ENCODE data around the gene CFAP221. TPM values are rescaled to one million over a fixed set of nuclear protein-coding genes. Genes with fewer than 3 reads are reported as not detected.

CFAP221 gene
- total and polyA plus RNA-seq, 12 donors, result 0.14 to 2.5 (median 1.4) TPM; not detected in 1

DNA sequence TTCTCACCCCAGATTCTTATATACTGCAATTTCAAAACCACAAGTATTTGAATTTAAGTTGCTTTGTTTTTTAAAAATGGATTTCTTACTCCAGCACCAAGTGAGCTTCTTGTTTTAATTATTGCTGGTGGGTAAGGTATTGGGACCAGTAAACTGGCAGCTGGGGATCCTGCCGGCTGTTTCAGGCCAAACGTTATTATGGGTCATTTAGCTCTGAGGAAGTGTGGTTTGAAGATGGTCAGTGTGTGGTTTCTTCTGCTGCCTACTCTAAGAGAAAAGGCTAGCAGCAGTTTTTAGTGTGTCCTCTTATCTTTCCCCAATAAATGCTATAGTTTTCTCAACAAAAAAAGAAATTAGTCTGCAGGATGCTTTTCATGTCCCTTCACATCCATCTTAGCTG is 30.6 kb downstream of the CFAP221 start:
- Histone ChIP-seq H3K27me3 (peaks cover 0 to 3% (median 0%) of the 10 kb centered on the region in 7 donors), H3K4me3 (no peak overlapping the region), H3K27ac (no peak overlapping the region), H3K4me1 (peaks cover 0 to 8% (median 0%) of the 10 kb centered on the region in 9 donors), H3K36me3 (no peaks in the 10 kb centered on the region), H3K9me3 (peaks cover 0 to 6% (median 0%) of the 10 kb centered on the region in 11 donors)
- TF ChIP-seq, protein P1, sequence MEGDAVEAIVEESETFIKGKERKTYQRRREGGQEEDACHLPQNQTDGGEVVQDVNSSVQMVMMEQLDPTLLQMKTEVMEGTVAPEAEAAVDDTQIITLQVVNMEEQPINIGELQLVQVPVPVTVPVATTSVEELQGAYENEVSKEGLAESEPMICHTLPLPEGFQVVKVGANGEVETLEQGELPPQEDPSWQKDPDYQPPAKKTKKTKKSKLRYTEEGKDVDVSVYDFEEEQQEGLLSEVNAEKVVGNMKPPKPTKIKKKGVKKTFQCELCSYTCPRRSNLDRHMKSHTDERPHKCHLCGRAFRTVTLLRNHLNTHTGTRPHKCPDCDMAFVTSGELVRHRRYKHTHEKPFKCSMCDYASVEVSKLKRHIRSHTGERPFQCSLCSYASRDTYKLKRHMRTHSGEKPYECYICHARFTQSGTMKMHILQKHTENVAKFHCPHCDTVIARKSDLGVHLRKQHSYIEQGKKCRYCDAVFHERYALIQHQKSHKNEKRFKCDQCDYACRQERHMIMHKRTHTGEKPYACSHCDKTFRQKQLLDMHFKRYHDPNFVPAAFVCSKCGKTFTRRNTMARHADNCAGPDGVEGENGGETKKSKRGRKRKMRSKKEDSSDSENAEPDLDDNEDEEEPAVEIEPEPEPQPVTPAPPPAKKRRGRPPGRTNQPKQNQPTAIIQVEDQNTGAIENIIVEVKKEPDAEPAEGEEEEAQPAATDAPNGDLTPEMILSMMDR (IDR thresholded peaks at IDR 0.05), result no peak
- intact Hi-C loops (cut with DNase I), result no loop called here
- no peak for DNase-seq
- no peak for ATAC-seq
- whole genome bisulfite sequencing, 2 donors, result 77 to 81% methylated on average over 2 of the region's 2 CpGs

DNA sequence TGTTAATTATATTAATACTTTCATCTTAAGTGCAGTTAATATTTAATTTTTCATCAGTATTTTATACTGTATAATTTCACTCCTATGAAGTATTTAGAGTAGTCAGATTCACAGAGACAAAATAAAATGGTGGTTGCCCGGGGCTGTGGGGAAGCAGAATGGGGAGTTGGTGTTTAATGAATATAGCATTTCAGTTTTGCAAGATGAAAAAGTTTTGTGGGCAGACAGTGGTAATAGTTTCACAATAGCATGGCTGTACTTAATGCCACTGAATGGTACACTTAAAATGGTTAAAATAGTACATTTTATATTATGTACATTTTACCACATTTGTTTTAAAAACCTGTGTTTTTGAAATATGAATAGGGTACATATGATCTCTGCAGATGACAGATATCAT is 31.2 kb downstream of the CFAP221 start:
- Histone ChIP-seq H3K27ac (no peak overlapping the region), H3K9me3 (peaks cover 0 to 6% (median 0%) of the 10 kb centered on the region in 11 donors), H3K4me3 (no peak overlapping the region), H3K36me3 (no peaks in the 10 kb centered on the region), H3K27me3 (peaks cover 0 to 3% (median 0%) of the 10 kb centered on the region in 7 donors), H3K4me1 (peaks cover 0 to 10% (median 0%) of the 10 kb centered on the region in 9 donors)
- intact Hi-C loops (cut with DNase I), result no loop called here
- ATAC-seq (no peak), DNase-seq (no peak)
- 74 to 78% methylated on average over 1 of the region's 1 CpG for WGBS, 2 donors
- TF ChIP-seq, protein P1 (IDR thresholded peaks at IDR 0.05), result no peak

DNA sequence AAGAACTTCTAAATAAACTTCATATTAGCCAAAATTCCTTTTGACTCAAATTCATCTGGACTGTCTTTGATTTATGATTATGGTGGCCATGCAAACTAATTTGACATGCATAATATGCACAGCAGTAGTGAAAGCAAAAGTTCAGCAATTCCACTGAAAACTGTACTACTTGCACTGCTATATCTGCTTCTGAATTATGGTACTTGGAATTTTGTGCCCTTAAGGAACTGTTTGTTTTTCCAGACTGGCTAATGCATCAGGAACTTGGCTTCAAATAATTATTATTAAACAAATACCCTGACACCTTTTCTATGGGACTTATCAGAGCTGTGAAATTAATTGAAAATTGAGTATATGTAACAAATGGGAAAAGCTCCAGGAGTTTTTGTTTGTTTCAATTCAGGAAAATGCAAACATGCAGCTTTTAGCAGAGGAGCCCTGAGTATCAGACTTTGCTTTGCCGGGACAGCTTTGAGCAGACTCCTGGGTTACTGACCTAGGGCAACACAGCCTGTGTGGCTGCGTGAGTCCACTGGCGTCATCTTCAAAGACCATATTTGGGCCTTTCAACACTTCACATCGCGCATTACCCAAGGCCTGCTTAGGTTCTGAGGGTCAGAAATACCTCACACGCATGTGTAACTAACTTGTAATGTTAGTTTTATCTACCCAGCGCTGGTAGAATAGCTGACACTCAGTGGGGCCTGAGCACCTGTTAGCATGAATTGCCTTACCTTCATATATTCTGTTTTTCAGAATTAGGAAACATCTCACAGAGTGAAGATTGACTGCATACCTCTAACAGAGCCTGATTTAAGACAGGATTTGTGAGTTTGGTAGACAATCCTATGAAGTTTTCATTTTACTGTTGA is 35.4 kb downstream of the CFAP221 start:
- Histone ChIP-seq H3K36me3 (no peaks in the 10 kb centered on the region), H3K4me3 (no peak overlapping the region), H3K27ac (peak overlapping the region in 3 of 10 donors; percentile 12 to 54 (median 38)), H3K4me1 (peaks cover 0 to 10% (median 0%) of the 10 kb centered on the region in 9 donors), H3K27me3 (no peaks in the 10 kb centered on the region), H3K9me3 (peaks cover 0 to 13% (median 0%) of the 10 kb centered on the region in 11 donors)
- DNase-seq (no peak), ATAC-seq (peak in 7 of 8 donors; percentile 47 to 98 (median 85))
- intact Hi-C loops (cut with DNase I), result no loop called here
- WGBS, 2 donors, result 47 to 54% methylated on average over 7 of the region's 7 CpGs
- TF ChIP-seq, protein P1 (IDR thresholded peaks at IDR 0.05), result no peak

DNA sequence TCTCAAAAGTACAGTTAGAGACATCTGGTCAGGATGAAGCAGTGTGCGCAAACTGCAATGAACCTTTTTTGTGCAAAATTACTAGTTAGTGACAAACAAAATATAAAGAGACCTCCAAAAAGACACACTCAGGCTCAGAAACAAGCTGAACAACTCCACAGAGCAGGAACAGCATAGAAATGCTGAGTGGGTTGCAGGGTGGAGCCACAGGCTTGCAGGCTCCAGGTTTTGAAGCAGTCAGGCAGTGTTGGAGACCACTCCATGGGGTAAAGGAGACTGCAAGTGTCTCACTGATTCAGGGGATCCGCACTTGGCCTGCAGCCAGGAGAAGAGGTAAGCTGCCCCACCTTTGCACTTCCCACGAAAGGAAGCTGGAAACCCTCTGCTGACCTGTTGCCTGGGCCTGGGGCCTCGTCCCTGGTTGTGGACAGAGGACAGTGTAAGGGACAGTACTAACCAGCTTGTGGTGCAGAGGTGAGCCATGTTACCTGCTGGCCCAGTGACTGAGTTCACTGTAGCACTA is 36.4 kb downstream of the CFAP221 start:
- Histone ChIP-seq H3K36me3 (no peaks in the 10 kb centered on the region), H3K27ac (peak overlapping the region in 1 of 10 donors; percentile 54), H3K4me1 (peaks cover 0 to 10% (median 0%) of the 10 kb centered on the region in 9 donors), H3K9me3 (peaks cover 0 to 16% (median 0%) of the 10 kb centered on the region in 11 donors), H3K4me3 (no peak overlapping the region), H3K27me3 (no peaks in the 10 kb centered on the region)
- TF ChIP-seq, protein P1 (IDR thresholded peaks at IDR 0.05), result no peak
- 64 to 74% methylated on average over 4 of the region's 4 CpGs for WGBS, 2 donors
- ATAC-seq, result peak in 1 of 8 donors; percentile 13
- DNase-seq, result no peak
- intact Hi-C loops (cut with DNase I), result no loop called here

All from heart right ventricle (tissue), 16 donors.